ENCODE measurements around the gene SNX19. TPM values are rescaled to one million over a fixed set of nuclear protein-coding genes. Genes with fewer than 3 reads are reported as not detected.
"Not testable (repeated sequence)": the region's sequence is repeated elsewhere in the genome, so short reads cannot be mapped to it uniquely, and the experiment has no call there.

SNX19 gene
- 10 to 100 TPM; 41.7 to 43.7 TPM for total RNA-seq

DNA sequence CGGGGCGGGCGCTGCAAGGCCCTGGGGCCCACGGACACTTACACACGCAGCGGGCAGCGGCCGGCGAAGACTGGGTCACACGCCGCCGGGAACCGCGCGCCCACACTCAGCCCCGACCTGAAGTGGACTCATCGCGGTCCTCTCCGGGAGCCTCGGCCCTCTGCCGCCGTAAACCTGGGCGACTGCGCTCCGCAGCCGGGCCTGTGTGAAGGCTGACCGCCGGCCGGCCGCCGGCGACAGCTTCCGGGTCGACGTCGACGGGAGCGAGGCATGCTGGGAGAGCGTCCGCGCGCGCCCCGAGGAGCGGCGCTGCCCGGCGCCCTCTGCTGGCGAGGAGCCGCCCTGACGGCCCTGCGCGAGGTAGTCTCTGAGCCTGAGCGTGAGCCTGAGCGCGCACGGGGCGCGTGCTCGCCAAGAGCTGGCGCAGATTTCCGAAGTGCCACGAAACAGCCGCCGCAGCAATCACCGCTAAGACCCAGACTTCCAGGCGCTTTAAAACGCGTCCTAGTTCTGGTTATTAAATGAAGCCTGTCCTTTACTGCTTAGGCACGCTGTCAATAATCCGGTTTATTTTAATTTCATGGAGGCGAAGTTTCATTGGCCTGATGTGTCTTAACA lies at the start of gene SNX19:
Gene SNX19, minus strand, starts transcription at position 242 of the 618 bp plus-strand sequence. CDS start 540 bp downstream, outside the sequence.
- Mint-ChIP-seq H3K4me1 (peaks cover 35% of the 10 kb centered on the region), H3K27me3 (no peaks in the 10 kb centered on the region), H3K27ac (peak within 1 kb of the TSS; percentile 91), H3K9me3 (peaks cover 5% of the 10 kb centered on the region), H3K36me3 (ENCODE audit: low read depth) (peaks cover 41% of the 10 kb centered on the region), H3K4me3 (peak within 1 kb of the TSS; percentile 81)
- ChIA-PET CTCF (interaction anchor here (0.6 to 3.0 kb wide), 25 partner anchors 9 to 1119 kb away, joined by 3 to 12 read pairs (median 4); no protein-coding TSS in a partner anchor), POLR2A (no interaction called here)
- DNase-seq: peak; percentile 91

DNA sequence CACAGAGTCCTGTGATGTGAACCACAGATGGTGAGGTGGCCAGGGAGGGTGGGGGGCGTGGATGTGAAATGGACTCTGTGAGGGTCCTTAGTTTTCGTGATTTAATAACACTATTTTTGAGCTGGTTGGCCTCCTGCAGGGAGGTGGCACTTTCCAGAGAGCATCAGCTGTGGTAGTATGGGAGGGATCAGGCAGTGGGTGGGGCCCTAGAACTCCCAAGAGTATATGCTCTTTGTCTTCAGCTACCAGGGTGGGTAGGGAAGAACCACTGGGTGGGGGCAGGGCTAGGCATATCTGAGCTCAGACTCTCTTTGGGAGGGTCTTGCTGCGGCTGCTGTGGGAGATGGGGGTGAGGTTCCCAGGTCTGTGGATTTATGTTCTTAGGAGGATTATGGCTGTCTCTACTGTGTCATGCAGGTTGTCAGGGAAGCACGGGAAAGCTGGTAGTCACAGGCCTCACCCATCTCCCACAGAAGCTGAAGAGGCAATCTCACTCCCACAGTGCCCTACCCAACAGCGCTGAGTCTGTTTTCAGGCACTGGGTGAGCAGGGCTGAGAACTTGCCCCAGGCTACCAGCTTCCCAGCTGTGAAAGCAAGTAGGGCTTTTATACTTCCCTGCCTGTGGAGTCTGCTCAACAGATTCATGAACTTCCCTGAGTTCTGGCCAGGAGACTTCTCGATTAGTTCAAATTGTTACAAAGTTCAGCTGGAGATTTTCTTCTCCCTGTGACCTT lies 47.9 kb upstream of the SNX19 start:
- Mint-ChIP-seq H3K36me3 (ENCODE audit: low read depth) (no peaks in the 10 kb centered on the region), H3K27ac (no peak overlapping the region), H3K4me1 (no peaks in the 10 kb centered on the region), H3K9me3 (no peaks in the 10 kb centered on the region), H3K27me3 (peaks cover 2% of the 10 kb centered on the region), H3K4me3 (no peak overlapping the region)
- DNase-seq: no peak
- POLR2A ChIA-PET: no interaction called here
- CTCF ChIA-PET: no interaction called here

DNA sequence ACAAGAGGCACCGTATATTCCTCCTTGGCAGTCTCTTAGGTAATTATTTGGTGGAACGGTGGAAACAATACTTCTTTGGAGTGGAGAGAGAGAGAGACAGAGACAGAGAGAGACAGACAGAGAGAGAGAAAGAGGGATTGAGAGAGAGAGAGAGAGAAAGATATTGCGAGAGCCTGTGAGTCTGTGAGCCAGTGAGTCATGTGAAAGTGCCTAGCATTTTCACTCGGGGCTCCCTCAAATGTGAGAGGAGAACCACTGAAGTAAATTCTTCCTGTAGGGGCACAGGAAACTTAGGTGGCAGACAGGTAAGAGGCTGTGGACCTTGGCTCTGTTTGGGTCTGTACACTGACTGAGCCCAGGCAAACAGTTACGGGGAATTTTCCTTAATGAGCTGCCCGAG lies 31.6 kb upstream of the SNX19 start:
- no peak for DNase-seq
- ChIA-PET CTCF (no interaction called here), POLR2A (no interaction called here)
- Mint-ChIP-seq H3K4me1 (peaks cover 13% of the 10 kb centered on the region), H3K36me3 (ENCODE audit: low read depth) (no peaks in the 10 kb centered on the region), H3K27ac (no peak overlapping the region), H3K9me3 (no peaks in the 10 kb centered on the region), H3K27me3 (peaks cover 2% of the 10 kb centered on the region), H3K4me3 (no peak overlapping the region)

- Mint-ChIP-seq H3K9me3 (no peaks in the 10 kb centered on the region), H3K4me3 (no peak overlapping the region), H3K36me3 (ENCODE audit: low read depth) (no peaks in the 10 kb centered on the region), H3K27ac (no peak overlapping the region), H3K4me1 (peaks cover 13% of the 10 kb centered on the region), H3K27me3 (peaks cover 2% of the 10 kb centered on the region)
- ChIA-PET POLR2A (no interaction called here), CTCF (interaction anchor here (1.0 kb wide), 1 partner anchor 88 kb away, joined by 3 read pairs; no protein-coding TSS in a partner anchor)
- DNase-seq: no peak
These were observed 31.2 kb upstream of the SNX19 start for GRCh38 chr11:130947481-130947880.

GRCh38 chr11:130947058-130947457 lies 30.8 kb upstream of the SNX19 start:
- DNase-seq: no peak
- peaks cover 2% of the 10 kb centered on the region for H3K27me3 Mint-ChIP-seq
- no peak overlapping the region for H3K4me3 Mint-ChIP-seq
- H3K4me1 Mint-ChIP-seq: peaks cover 13% of the 10 kb centered on the region
- POLR2A ChIA-PET: no interaction called here
- CTCF ChIA-PET: interaction anchor here (1.0 kb wide), 1 partner anchor 89 kb away, joined by 3 read pairs; no protein-coding TSS in a partner anchor
- H3K9me3 Mint-ChIP-seq: no peaks in the 10 kb centered on the region
- H3K36me3 Mint-ChIP-seq (ENCODE audit: low read depth): no peaks in the 10 kb centered on the region
- H3K27ac Mint-ChIP-seq: no peak overlapping the region

DNA sequence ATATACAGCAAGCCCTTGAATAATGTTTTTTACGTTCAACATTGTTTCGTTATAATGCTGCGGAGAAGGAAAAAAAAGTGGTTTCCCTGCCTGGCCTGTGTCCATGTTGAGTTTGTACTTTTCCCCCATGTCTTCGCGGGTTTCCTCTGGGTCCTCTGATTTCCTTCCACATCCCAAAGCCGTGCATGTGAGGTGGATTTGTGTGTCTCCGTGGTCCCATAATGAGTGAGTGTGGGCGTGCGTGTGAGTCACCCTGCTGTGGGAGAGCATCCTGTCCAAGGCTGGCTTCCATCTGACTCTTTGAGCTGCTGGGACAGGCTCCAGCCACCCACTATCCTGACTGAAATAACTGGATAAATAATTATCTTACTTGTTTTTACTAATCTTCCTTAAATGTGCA lies 29.6 kb upstream of the SNX19 start:
- Mint-ChIP-seq H3K36me3 (ENCODE audit: low read depth) (no peaks in the 10 kb centered on the region), H3K4me1 (peaks cover 13% of the 10 kb centered on the region), H3K9me3 (no peaks in the 10 kb centered on the region), H3K27me3 (peaks cover 2% of the 10 kb centered on the region), H3K27ac (no peak overlapping the region), H3K4me3 (no peak overlapping the region)
- POLR2A ChIA-PET: no interaction called here
- no peak for DNase-seq
- CTCF ChIA-PET: no interaction called here

- Mint-ChIP-seq H3K27ac (no peak overlapping the region), H3K4me1 (no peaks in the 10 kb centered on the region), H3K27me3 (peaks cover 2% of the 10 kb centered on the region), H3K4me3 (no peak overlapping the region), H3K36me3 (ENCODE audit: low read depth) (no peaks in the 10 kb centered on the region), H3K9me3 (no peaks in the 10 kb centered on the region)
- POLR2A ChIA-PET: no interaction called here
- DNase-seq: no peak
- CTCF ChIA-PET: no interaction called here
These were observed 24.4 kb upstream of the SNX19 start for GRCh38 chr11:130940706-130941105.

DNA sequence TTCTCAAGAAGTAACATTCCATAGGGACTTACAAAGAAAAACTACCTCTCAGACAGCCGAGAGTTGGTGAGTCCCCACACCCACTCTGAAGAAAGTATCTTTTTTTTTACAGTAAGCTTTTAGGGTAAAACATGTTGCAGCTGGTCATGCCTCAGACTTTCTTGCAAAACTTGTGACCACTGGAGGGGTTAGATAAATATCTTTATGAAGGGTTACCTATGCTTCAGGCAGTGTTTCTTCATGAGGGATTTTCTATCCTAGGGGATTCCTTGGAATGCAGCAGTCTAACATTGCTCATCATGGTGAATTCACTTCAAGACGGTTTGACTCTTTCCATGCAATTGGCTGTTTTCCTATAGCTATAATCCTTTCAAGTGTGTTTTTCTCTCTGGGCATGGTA lies 20.8 kb upstream of the SNX19 start:
- no peaks in the 10 kb centered on the region for H3K27me3 Mint-ChIP-seq
- POLR2A ChIA-PET: no interaction called here
- no peak for DNase-seq
- no peaks in the 10 kb centered on the region for H3K36me3 Mint-ChIP-seq (ENCODE audit: low read depth)
- CTCF ChIA-PET: no interaction called here
- no peak overlapping the region for H3K4me3 Mint-ChIP-seq
- H3K9me3 Mint-ChIP-seq: no peaks in the 10 kb centered on the region
- no peak overlapping the region for H3K27ac Mint-ChIP-seq
- H3K4me1 Mint-ChIP-seq: no peaks in the 10 kb centered on the region

- no peaks in the 10 kb centered on the region for H3K27me3 Mint-ChIP-seq
These were observed 15.9 kb upstream of the SNX19 start for GRCh38 chr11:130932086-130932712.

GRCh38 chr11:130924750-130925149 lies 8.5 kb upstream of the SNX19 start:
- POLR2A ChIA-PET: no interaction called here
- H3K4me3 Mint-ChIP-seq: no peak overlapping the region
- no peak for DNase-seq
- H3K36me3 Mint-ChIP-seq (ENCODE audit: low read depth): no peaks in the 10 kb centered on the region
- peaks cover 5% of the 10 kb centered on the region for H3K4me1 Mint-ChIP-seq
- peaks cover 3% of the 10 kb centered on the region for H3K27me3 Mint-ChIP-seq
- CTCF ChIA-PET: interaction anchor here (1.0 kb wide), 1 partner anchor 8 kb away, joined by 5 read pairs; the partner anchor contains the start of gene SNX19
- H3K9me3 Mint-ChIP-seq: no peaks in the 10 kb centered on the region
- H3K27ac Mint-ChIP-seq: no peak overlapping the region

More at GRCh38 chr11:130932086-130932712, 15.9 kb upstream of the SNX19 start:
- ChIA-PET CTCF (no interaction called here), POLR2A (no interaction called here)
- Mint-ChIP-seq H3K9me3 (no peaks in the 10 kb centered on the region), H3K4me1 (no peaks in the 10 kb centered on the region), H3K4me3 (no peak overlapping the region), H3K36me3 (ENCODE audit: low read depth) (no peaks in the 10 kb centered on the region), H3K27ac (no peak overlapping the region)
- no peak for DNase-seq

- H3K36me3 Mint-ChIP-seq (ENCODE audit: low read depth); DNase-seq; POLR2A ChIA-PET; CTCF ChIA-PET; H3K27ac Mint-ChIP-seq; H3K4me3 Mint-ChIP-seq; H3K27me3 Mint-ChIP-seq; H3K9me3 Mint-ChIP-seq: not testable (repeated sequence)
- peaks cover 14% of the 10 kb centered on the region for H3K4me1 Mint-ChIP-seq
These were observed 4.3 kb upstream of the SNX19 start for GRCh38 chr11:130920612-130921011.

DNA sequence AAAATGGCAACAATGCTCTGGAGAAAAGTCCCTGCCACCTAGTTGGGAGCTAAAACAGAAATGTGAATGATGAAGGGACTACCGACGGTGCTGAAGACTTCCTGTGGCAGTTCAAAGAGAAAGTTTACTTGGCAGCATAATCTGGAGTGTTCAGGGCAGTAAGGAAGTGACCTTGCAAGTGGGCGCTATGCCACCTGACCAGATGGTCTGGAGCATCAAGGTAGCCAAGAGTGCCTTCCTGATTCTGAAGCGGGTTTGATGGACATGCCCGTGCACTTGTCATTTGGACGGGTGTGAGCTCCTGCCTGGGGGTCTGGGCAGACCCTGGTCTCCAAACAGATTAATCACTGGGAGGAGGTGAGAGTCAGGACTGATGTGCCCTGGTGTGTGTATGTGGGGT lies 1.8 kb upstream of the SNX19 start:
- DNase-seq: no peak
- CTCF ChIA-PET: interaction anchor here (3.0 kb wide), 1 partner anchor 487 kb away, joined by 12 read pairs; no protein-coding TSS in a partner anchor
- POLR2A ChIA-PET: no interaction called here
- H3K27me3 Mint-ChIP-seq: peaks cover 3% of the 10 kb centered on the region
- no peak overlapping the region for H3K27ac Mint-ChIP-seq
- H3K4me1 Mint-ChIP-seq: peaks cover 29% of the 10 kb centered on the region
- peaks cover 5% of the 10 kb centered on the region for H3K9me3 Mint-ChIP-seq
- no peak overlapping the region for H3K4me3 Mint-ChIP-seq
- H3K36me3 Mint-ChIP-seq (ENCODE audit: low read depth): peaks cover 26% of the 10 kb centered on the region

DNA sequence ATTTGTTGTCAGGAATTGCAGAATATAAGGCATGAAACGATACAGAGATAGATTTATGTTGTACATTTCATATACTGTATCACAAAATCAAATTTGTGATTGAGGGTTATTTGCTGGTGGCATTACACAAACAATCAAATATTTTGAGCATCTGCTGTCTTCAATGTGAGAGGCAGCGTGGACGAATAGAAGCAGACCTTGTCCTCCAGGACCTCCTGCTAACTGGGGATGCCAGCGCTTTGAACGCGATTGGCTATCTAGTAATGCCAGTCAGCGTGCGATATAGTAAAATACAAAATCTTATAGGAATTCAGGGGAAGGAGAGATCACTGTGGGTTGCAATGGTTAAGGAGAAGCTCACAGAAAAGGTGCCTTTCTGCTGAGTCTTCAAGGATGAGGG lies 631 bp upstream of the SNX19 start:
- H3K4me3 Mint-ChIP-seq: peak overlapping the region; percentile 81
- no peak for DNase-seq
- POLR2A ChIA-PET: no interaction called here
- peak overlapping the region; percentile 91 for H3K27ac Mint-ChIP-seq
- peaks cover 3% of the 10 kb centered on the region for H3K27me3 Mint-ChIP-seq
- CTCF ChIA-PET: interaction anchor here (0.6 to 3.0 kb wide), 21 partner anchors 8 to 913 kb away, joined by 3 to 12 read pairs (median 4); no protein-coding TSS in a partner anchor
- H3K36me3 Mint-ChIP-seq (ENCODE audit: low read depth): peaks cover 36% of the 10 kb centered on the region
- peaks cover 5% of the 10 kb centered on the region for H3K9me3 Mint-ChIP-seq
- peaks cover 35% of the 10 kb centered on the region for H3K4me1 Mint-ChIP-seq

All from activated CD4-positive, alpha-beta T cell treated with anti-CD3 and anti-CD28 coated beads, Interleukin-2, amount 10 ng/mL, durations not matched to agents 7 days and 5 days (primary cell).